Keratinocyte (primary cell): ENCODE results near the gene JAKMIP1. TPM values are rescaled to one million over a fixed set of nuclear protein-coding genes. Genes with fewer than 3 reads are reported as not detected.

Experiments
- DNase-seq: peaks from one replicate; pipeline ENCODE4 v3.0.0-alpha.2; 2011; ENCODE audit warnings: low read depth, missing footprints, low spot score
- FAIRE-seq: peaks from 2 replicates; lab custom pipeline; 2011; peaks lifted over from hg19 to GRCh38; lab: Jason Lieb, UNC
- H2AFZ ChIP-seq: 2 replicates; pipeline ENCODE4 v1.6.0; 2012; ENCODE audit warnings: low read length, control low read depth, inconsistent platforms; ENCODE audit not compliant: control insufficient read depth
- H3K27ac ChIP-seq: 2 replicates; pipeline ENCODE4 v1.5.1; 2011; ENCODE audit warnings: low read length; ENCODE audit not compliant: control insufficient read depth, insufficient read depth
- H3K27me3 ChIP-seq: 3 replicates; pipeline ENCODE4 v1.6.0; 2011; ENCODE audit warnings: low read length; ENCODE audit not compliant: control insufficient read depth, insufficient read depth; ENCODE audit errors: extremely low read depth
- H3K36me3 ChIP-seq, 2 experiments: 2 replicates in 1 of 2; 3 replicates in 1 of 2; pipeline ENCODE4 v1.5.1; 2011; ENCODE audit warnings: low read length in 2 of 2, mild to moderate bottlenecking in 1 of 2; ENCODE audit not compliant: control insufficient read depth in 2 of 2, insufficient read depth in 2 of 2; ENCODE audit errors: extremely low read depth in 1 of 2
- H3K4me1 ChIP-seq: 3 replicates; pipeline ENCODE4 v1.5.1; 2011; ENCODE audit warnings: low read length; ENCODE audit not compliant: control insufficient read depth, insufficient read depth; ENCODE audit errors: extremely low read depth
- H3K4me2 ChIP-seq: 3 replicates; pipeline ENCODE4 v1.6.0; 2011; ENCODE audit warnings: low read depth, low read length; ENCODE audit not compliant: control insufficient read depth, insufficient read depth; ENCODE audit errors: extremely low read depth
- H3K4me3 ChIP-seq, 3 experiments: fragments of 200-600 bp in 1 of 3; sonication (generic) in 1 of 3; 2 replicates in 2 of 3; 3 replicates in 1 of 3; pipeline ENCODE4 v1.5.1; 2011 to 2016; ENCODE audit warnings: low read length in 3 of 3, mild to moderate bottlenecking in 3 of 3, control low read depth in 2 of 3, inconsistent platforms in 1 of 3, low read depth in 1 of 3, mixed read lengths in 1 of 3, mixed run types in 1 of 3, moderate library complexity in 1 of 3; ENCODE audit not compliant: control insufficient read depth in 2 of 3, insufficient read depth in 2 of 3; ENCODE audit errors: extremely low read depth in 1 of 3
- H3K79me2 ChIP-seq: 2 replicates; pipeline ENCODE4 v1.6.0; 2012; ENCODE audit warnings: low read length; ENCODE audit not compliant: control insufficient read depth, insufficient read depth
- H3K9ac ChIP-seq: 3 replicates; pipeline ENCODE4 v1.6.0; 2011; ENCODE audit warnings: low read length; ENCODE audit not compliant: control insufficient read depth, insufficient read depth; ENCODE audit errors: extremely low read depth
- H3K9me1 ChIP-seq: 3 replicates; pipeline ENCODE4 v1.6.0; 2011; ENCODE audit warnings: low read length; ENCODE audit not compliant: control insufficient read depth, insufficient read depth; ENCODE audit errors: extremely low read depth
- H3K9me3 ChIP-seq: 2 replicates; pipeline ENCODE4 v1.5.1; 2012; ENCODE audit warnings: low read depth, low read length; ENCODE audit not compliant: control insufficient read depth
- H4K20me1 ChIP-seq: 3 replicates; pipeline ENCODE4 v1.6.0; 2011; ENCODE audit warnings: low read length; ENCODE audit not compliant: control insufficient read depth, insufficient read depth; ENCODE audit errors: extremely low read depth
- CTCF ChIP-seq, 3 experiments: IDR thresholded peaks in 1 of 3; conservative IDR thresholded peaks in 1 of 3; optimal IDR thresholded peaks in 1 of 3; 2 replicates in 2 of 3; 3 replicates in 1 of 3; pipeline versions ENCODE3 to v1.5.1; 2011; ENCODE audit warnings: low read length in 3 of 3, mild to moderate bottlenecking in 3 of 3, moderate library complexity in 2 of 3, control low read depth in 1 of 3, inconsistent platforms in 1 of 3; ENCODE audit not compliant: insufficient read depth in 2 of 3; ENCODE audit errors: extremely low read depth in 1 of 3
- EZH2 ChIP-seq: IDR thresholded peaks from one replicate; pipeline ENCODE4 v1.6.1; 2012; ENCODE audit warnings: inconsistent platforms, mild to moderate bottlenecking, low read length, moderate library complexity
- dilution Hi-C: fragments of 300-500 bp; cut with MboI; formaldehyde crosslinking; loops from one replicate; pipeline ENCODE4 v1.7.0; 2020; ENCODE audit warnings: low sequenced_read_pairs; ENCODE audit not compliant: extremely low pct_ligation_motif_present
- polyA plus RNA-seq, 5 experiments: library from polyadenylated mRNA; depleted of rRNA in 3 of 5; stranded (reverse) in 3 of 5; stranded (forward) in 1 of 5; unstranded in 1 of 5; fragments of >200 nt; gene quantifications; 1 replicate in 1 of 5; 2 replicates in 3 of 5; 3 replicates in 1 of 5; pipeline versions ENCODE4 v1.2.1 to v1.2.3, GENCODE V29; 2011 to 2012; ENCODE audit warnings: missing spikeins in 2 of 5, low read depth in 1 of 5, low replicate concordance in 1 of 5

The JAKMIP1 gene
- polyA plus RNA-seq, 1 donor (not counting 4 experiments of a cell fraction or from before 2014, with no cell fraction given): not detected

- FAIRE-seq: no peak
- no peaks in the 10 kb centered on the region for H3K36me3 ChIP-seq
- DNase-seq: no peak
- H3K9ac ChIP-seq: no peak overlapping the region
- H4K20me1 ChIP-seq: no peaks in the 10 kb centered on the region
- H3K4me2 ChIP-seq: no peak overlapping the region
- no peaks in the 10 kb centered on the region for H3K79me2 ChIP-seq
- no peak overlapping the region for H3K4me3 ChIP-seq
- no peaks in the 10 kb centered on the region for H3K9me1 ChIP-seq
- TF ChIP-seq CTCF (optimal IDR thresholded peaks at IDR 0.05 in 1 of 3, IDR thresholded peaks at IDR 0.05 in 1 of 3, conservative IDR thresholded peaks at IDR 0.05 in 1 of 3; ENCODE audit: extremely low read depth in 1 of 3, insufficient read depth in 2 of 3, low read length in 3 of 3) (no peak), EZH2 (no peak)
- H3K27ac ChIP-seq: no peak overlapping the region
- dilution Hi-C loops: no loop called here
- no peak overlapping the region for H2AFZ ChIP-seq
- no peaks in the 10 kb centered on the region for H3K4me1 ChIP-seq
- H3K9me3 ChIP-seq: no peaks in the 10 kb centered on the region
- H3K27me3 ChIP-seq: no peaks in the 10 kb centered on the region
These were observed 176.6 kb downstream of the JAKMIP1 start for GRCh38 chr4:6023731-6024130.

GRCh38 chr4:6022607-6023288 lies 177.6 kb downstream of the JAKMIP1 start:
- FAIRE-seq: no peak
- Histone ChIP-seq H3K27me3 (no peaks in the 10 kb centered on the region), H3K4me2 (no peak overlapping the region), H3K27ac (no peak overlapping the region), H3K4me3 (no peak overlapping the region), H3K9me1 (no peaks in the 10 kb centered on the region), H4K20me1 (no peaks in the 10 kb centered on the region), H3K9me3 (no peaks in the 10 kb centered on the region), H2AFZ (no peak overlapping the region), H3K4me1 (no peaks in the 10 kb centered on the region), H3K9ac (no peak overlapping the region), H3K79me2 (no peaks in the 10 kb centered on the region), H3K36me3 (no peaks in the 10 kb centered on the region)
- no peak for DNase-seq
- dilution Hi-C loops: no loop called here
- no peak for TF ChIP-seq CTCF (optimal IDR thresholded peaks at IDR 0.05 in 1 of 3, IDR thresholded peaks at IDR 0.05 in 1 of 3, conservative IDR thresholded peaks at IDR 0.05 in 1 of 3; ENCODE audit: extremely low read depth in 1 of 3, insufficient read depth in 2 of 3, low read length in 3 of 3)
- no peak for TF ChIP-seq EZH2
